ENCODE data around the gene AFF2.

- no peak for TF ChIP-seq EZH2phosphoT487 (IDR thresholded peaks at IDR 0.05; ENCODE audit: low read length)
- TF ChIP-seq, protein P1, sequence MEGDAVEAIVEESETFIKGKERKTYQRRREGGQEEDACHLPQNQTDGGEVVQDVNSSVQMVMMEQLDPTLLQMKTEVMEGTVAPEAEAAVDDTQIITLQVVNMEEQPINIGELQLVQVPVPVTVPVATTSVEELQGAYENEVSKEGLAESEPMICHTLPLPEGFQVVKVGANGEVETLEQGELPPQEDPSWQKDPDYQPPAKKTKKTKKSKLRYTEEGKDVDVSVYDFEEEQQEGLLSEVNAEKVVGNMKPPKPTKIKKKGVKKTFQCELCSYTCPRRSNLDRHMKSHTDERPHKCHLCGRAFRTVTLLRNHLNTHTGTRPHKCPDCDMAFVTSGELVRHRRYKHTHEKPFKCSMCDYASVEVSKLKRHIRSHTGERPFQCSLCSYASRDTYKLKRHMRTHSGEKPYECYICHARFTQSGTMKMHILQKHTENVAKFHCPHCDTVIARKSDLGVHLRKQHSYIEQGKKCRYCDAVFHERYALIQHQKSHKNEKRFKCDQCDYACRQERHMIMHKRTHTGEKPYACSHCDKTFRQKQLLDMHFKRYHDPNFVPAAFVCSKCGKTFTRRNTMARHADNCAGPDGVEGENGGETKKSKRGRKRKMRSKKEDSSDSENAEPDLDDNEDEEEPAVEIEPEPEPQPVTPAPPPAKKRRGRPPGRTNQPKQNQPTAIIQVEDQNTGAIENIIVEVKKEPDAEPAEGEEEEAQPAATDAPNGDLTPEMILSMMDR (IDR thresholded peaks at IDR 0.05; ENCODE audit: low read length): no peak
- no peak for TF ChIP-seq EZH2 (optimal IDR thresholded peaks at IDR 0.05; ENCODE audit: low read depth, low read length)
These were observed 545.3 kb downstream of the AFF2 start for GRCh38 chrX:149045645-149046210.
